A549 (cell line): ENCODE data around the gene SLC25A17.

Experiments used
- CEBPB ChIP-seq, 2 experiments: fragments of >200 bp in 1 of 2; sonication (Bioruptor Twin) in 1 of 2; formaldehyde crosslinking in 1 of 2; IDR thresholded peaks; 2 replicates each; pipeline ENCODE4 v1.6.1; 2012 to 2016
- CTCF ChIP-seq: fragments of >200 bp; sonication (Bioruptor Twin); formaldehyde crosslinking; IDR thresholded peaks from 3 replicates; pipeline ENCODE4 v1.5.1; 2016
- ELK1 ChIP-seq: fragments of 150-350 bp; IDR thresholded peaks from 2 replicates; pipeline ENCODE4 v1.6.1; 2014; ENCODE audit warnings: low read depth, mild to moderate bottlenecking, low read length
- RAD21 ChIP-seq, 2 experiments: fragments of >200 bp in 1 of 2; sonication (Bioruptor Twin) in 1 of 2; formaldehyde crosslinking in 1 of 2; IDR thresholded peaks in 1 of 2; conservative IDR thresholded peaks in 1 of 2; 2 replicates in 1 of 2; 3 replicates in 1 of 2; pipeline ENCODE4 v1.6.1; 2012 to 2018; ENCODE audit warnings: inconsistent platforms in 1 of 2

- TF ChIP-seq CTCF (no peak), CEBPB (IDR thresholded peaks at IDR 0.05) (no peak), RAD21 (conservative IDR thresholded peaks at IDR 0.05 in 1 of 2, IDR thresholded peaks at IDR 0.05 in 1 of 2) (no peak), ELK1 (no peak)
Observed at GRCh38 chr22:40723396-40723933, 95.7 kb downstream of the SLC25A17 start.
